Measurements from ENCODE around the gene TERT. TPM values are rescaled to one million over a fixed set of nuclear protein-coding genes. Genes with fewer than 3 reads are reported as not detected.

The TERT gene
- total RNA-seq, 1 donor from 2014 or later = 0.28 TPM

DNA sequence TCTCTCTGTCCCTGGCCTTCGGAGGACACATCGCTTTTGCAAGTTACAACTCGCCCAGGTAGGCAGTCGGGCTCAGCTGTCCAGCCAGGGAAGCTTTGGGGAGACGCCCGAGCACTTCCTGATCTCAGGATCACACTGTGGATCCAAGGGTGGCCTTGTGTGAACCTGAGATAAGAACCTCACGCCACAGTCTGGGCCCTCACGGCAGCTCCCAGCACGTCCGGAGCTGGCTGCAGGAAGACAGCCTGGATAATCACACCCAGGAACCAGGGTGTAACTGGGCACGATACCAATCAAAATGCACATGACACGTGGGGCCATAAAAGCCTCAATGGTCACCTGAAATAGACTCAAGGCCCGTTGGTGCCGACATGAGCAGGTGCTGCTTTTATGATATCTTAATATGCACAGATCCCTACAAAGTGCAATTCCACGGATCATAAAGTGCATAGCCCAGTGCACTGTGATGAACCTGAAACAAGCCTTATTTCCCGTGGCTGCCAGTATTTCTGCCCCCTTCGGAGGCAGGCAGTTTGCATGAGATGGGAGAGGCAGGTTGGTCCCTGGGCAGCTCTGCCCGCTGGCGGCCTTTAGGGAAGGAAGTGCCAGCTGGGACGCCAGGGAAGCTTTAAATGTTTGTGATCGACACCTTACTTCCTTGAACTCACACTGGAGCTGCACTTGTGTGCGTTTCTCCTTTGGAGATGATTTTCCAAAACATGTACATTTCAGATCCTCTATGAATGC, 55.2 kb downstream of the TERT start:
- Mint-ChIP-seq H3K27me3 (ENCODE audit: unreplicated experiment) (peaks cover 11% of the 10 kb centered on the region), H3K4me3 (ENCODE audit: unreplicated experiment) (no peak overlapping the region), H3K9me3 (ENCODE audit: unreplicated experiment) (no peaks in the 10 kb centered on the region), H3K4me1 (ENCODE audit: unreplicated experiment) (peaks cover 10% of the 10 kb centered on the region), H3K36me3 (ENCODE audit: low read depth, unreplicated experiment) (peaks cover 11% of the 10 kb centered on the region), H3K27ac (ENCODE audit: unreplicated experiment) (no peak overlapping the region)
- DNase-seq (ENCODE audit: low spot score) = no peak
- TF ChIP-seq, protein P1, sequence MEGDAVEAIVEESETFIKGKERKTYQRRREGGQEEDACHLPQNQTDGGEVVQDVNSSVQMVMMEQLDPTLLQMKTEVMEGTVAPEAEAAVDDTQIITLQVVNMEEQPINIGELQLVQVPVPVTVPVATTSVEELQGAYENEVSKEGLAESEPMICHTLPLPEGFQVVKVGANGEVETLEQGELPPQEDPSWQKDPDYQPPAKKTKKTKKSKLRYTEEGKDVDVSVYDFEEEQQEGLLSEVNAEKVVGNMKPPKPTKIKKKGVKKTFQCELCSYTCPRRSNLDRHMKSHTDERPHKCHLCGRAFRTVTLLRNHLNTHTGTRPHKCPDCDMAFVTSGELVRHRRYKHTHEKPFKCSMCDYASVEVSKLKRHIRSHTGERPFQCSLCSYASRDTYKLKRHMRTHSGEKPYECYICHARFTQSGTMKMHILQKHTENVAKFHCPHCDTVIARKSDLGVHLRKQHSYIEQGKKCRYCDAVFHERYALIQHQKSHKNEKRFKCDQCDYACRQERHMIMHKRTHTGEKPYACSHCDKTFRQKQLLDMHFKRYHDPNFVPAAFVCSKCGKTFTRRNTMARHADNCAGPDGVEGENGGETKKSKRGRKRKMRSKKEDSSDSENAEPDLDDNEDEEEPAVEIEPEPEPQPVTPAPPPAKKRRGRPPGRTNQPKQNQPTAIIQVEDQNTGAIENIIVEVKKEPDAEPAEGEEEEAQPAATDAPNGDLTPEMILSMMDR (IDR thresholded peaks at IDR 0.05; ENCODE audit: unreplicated experiment) = no peak

DNA sequence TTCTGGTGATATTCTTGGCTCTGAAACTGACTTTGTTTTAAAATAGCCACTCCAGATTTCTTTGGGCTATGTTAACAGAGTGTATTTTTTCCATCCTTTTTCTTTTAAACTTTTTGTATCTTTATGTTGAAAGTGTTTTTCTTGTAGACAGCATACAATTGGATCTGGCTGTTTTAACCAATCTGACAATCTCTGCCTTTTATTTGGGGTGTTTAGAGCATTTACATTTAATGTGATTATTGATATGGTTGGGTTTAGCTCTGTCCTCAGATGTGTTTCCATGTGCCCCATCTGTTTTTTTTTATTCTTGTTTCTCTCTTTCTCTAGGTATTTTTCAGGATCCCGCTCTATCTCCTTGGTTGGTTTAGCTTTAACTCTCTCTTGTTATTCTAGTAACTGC, 59.0 kb downstream of the TERT start:
- DNase-seq (ENCODE audit: low spot score) = no peak
- Mint-ChIP-seq H3K9me3 (ENCODE audit: unreplicated experiment) (no peaks in the 10 kb centered on the region), H3K36me3 (ENCODE audit: low read depth, unreplicated experiment) (peaks cover 11% of the 10 kb centered on the region), H3K27me3 (ENCODE audit: unreplicated experiment) (peaks cover 6% of the 10 kb centered on the region), H3K4me3 (ENCODE audit: unreplicated experiment) (no peak overlapping the region), H3K4me1 (ENCODE audit: unreplicated experiment) (no peaks in the 10 kb centered on the region), H3K27ac (ENCODE audit: unreplicated experiment) (no peak overlapping the region)
- TF ChIP-seq, protein P1 (IDR thresholded peaks at IDR 0.05; ENCODE audit: unreplicated experiment) = no peak

DNA sequence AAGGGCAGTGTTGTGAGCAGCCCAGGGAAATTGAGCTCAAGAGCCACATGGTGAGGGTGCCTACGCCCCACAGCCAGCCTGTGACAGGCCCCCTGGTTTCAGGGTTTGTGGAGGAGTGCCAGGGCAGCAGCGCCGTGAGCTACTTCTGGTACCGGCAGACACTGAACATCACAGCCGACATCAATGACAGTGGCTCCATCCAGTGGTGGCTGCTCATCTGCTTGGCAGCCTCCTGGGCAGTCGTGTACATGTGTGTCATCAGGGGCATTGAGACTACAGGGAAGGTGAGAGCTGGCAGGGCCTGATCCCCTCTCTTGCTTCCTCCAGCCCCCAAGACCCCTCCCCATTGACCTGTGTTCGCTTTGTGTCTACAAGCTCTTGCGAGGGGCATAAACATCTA, 59.5 kb downstream of the TERT start:
- H3K4me1 Mint-ChIP-seq (ENCODE audit: unreplicated experiment) = no peaks in the 10 kb centered on the region

DNA sequence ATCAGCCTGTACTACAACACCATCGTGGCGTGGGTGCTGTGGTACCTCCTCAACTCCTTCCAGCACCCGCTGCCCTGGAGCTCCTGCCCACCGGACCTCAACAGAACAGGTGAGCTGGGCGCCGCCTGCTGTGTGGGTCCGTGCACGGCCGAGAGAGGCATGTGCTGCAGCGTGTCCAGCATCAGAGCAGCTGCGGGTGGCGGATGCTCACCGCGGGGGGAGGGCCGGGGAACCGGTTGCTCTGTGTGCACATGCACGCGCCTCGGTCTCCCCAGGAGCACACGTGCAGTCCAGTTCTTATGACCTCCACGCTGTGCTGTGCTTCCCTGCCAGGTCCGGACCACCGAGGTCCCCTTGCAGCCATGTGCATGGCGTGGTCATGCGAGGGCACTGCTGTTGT, 62.1 kb downstream of the TERT start:
- no peak for DNase-seq (ENCODE audit: low spot score)
- Mint-ChIP-seq H3K9me3 (ENCODE audit: unreplicated experiment) (no peaks in the 10 kb centered on the region), H3K4me3 (ENCODE audit: unreplicated experiment) (no peak overlapping the region), H3K36me3 (ENCODE audit: low read depth, unreplicated experiment) (peaks cover 7% of the 10 kb centered on the region), H3K27me3 (ENCODE audit: unreplicated experiment) (peaks cover 14% of the 10 kb centered on the region), H3K4me1 (ENCODE audit: unreplicated experiment) (no peaks in the 10 kb centered on the region), H3K27ac (ENCODE audit: unreplicated experiment) (no peak overlapping the region)
- TF ChIP-seq, protein P1 (IDR thresholded peaks at IDR 0.05; ENCODE audit: unreplicated experiment) = no peak

More for the DNA sequence above, 59.5 kb downstream of the TERT start:
- no peak for DNase-seq (ENCODE audit: low spot score)
- Mint-ChIP-seq H3K27ac (ENCODE audit: unreplicated experiment) (no peak overlapping the region), H3K4me3 (ENCODE audit: unreplicated experiment) (no peak overlapping the region), H3K9me3 (ENCODE audit: unreplicated experiment) (no peaks in the 10 kb centered on the region), H3K36me3 (ENCODE audit: low read depth, unreplicated experiment) (peaks cover 7% of the 10 kb centered on the region), H3K27me3 (ENCODE audit: unreplicated experiment) (peaks cover 5% of the 10 kb centered on the region)
- TF ChIP-seq, protein P1 (IDR thresholded peaks at IDR 0.05; ENCODE audit: unreplicated experiment) = no peak

DNA sequence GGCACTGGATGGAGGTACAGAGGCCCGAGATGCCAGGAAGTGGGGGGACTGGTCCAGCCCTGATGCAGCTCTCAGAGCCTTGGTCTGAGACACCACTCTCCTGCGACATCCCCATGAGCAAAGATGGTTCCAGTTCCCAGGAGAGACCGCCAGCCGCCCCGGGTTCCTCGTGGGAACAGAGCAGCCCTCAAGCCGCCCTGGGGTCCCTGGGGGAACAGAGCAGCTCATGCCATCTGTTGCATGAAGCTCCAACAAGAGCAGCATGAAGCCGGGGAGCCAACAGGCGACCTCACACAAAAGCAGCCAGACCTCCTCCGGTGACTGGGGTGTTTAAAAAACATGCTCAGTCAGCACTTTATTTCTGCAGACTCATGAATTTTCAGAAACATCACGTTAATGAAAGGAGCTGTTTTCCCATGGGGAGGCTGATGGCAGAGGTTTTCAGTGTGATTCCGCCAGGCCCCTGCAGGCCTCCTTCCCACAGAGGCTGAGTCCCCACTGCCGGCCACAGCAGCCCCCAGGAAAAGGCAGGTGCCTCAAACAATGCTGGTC, 63.4 kb downstream of the TERT start:
- no peak for DNase-seq (ENCODE audit: low spot score)
- no peaks in the 10 kb centered on the region for H3K9me3 Mint-ChIP-seq (ENCODE audit: unreplicated experiment)
- peaks cover 14% of the 10 kb centered on the region for H3K27me3 Mint-ChIP-seq (ENCODE audit: unreplicated experiment)
- peaks cover 6% of the 10 kb centered on the region for H3K36me3 Mint-ChIP-seq (ENCODE audit: low read depth, unreplicated experiment)
- no peaks in the 10 kb centered on the region for H3K4me1 Mint-ChIP-seq (ENCODE audit: unreplicated experiment)
- H3K27ac Mint-ChIP-seq (ENCODE audit: unreplicated experiment) = no peak overlapping the region
- TF ChIP-seq, protein P1 (IDR thresholded peaks at IDR 0.05; ENCODE audit: unreplicated experiment) = no peak
- no peak overlapping the region for H3K4me3 Mint-ChIP-seq (ENCODE audit: unreplicated experiment)

Measured in endothelial cell (in vitro differentiated cells).